NCI-H69 (cell line): Measurements from ENCODE around the gene TMEM134.
A peak's percentile ranks its signal among the peaks of the same experiment; 100 is the strongest.

ENCODE experiments used
- DNase-seq: peaks from one replicate; lab custom pipeline; 2025; lab: John Stamatoyannopoulos, UW

Gene TMEM134

DNA sequence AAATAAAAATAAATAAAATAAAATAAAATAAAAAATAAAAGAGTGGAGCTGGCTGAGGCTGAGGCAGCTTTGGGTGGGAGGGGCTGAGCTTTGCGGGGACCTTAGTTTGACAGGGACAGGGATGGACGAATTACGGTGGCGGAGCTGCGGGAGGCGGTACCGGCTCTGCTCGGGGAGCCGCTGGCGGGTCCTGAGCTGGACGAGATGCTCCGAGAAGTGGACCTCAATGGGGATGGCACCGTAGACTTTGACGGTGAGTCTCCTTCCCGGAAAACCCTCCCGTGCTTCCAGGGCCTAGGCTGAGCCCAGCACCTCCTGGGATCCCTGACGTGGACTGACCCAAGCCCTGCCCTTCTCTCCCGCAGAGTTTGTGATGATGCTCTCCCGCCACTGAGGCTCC lies 10.8 kb downstream of the TMEM134 start:
- DNase-seq = no peak

GRCh38 chr11:67457453-67457852 lies 11.6 kb downstream of the TMEM134 start:
- no peak for DNase-seq

GRCh38 chr11:67456068-67456705 lies 12.9 kb downstream of the TMEM134 start:
- DNase-seq = no peak

DNA sequence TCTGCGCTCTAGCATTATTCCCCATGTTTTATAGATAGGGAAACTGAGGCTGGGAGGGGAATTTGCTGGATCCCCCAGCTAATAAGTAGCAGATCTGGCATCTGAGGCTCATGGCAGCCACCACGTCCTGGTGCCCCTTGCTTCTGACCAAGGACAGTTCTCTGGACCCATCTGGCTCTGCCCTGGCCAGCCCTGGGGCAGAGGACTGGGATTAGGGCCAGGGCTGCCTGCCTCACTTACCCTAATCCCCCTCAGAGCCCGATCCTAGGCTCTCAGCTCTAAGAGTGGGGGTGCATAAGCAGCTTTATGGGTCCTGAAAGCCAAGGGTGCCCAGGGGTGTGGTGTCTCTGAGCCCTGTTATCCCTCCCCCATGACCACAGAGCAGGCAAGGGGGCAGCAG lies 14.0 kb downstream of the TMEM134 start, which contains the start of gene CABP4:
CABP4 (plus strand) TSS at position 301 of the 400 bp plus-strand sequence; CDS start at position 371, 70 bp downstream.
- no peak for DNase-seq

- DNase-seq = no peak
Observed at GRCh38 chr11:67453816-67454732, 15.0 kb downstream of the TMEM134 start.

GRCh38 chr11:67452141-67452952 lies 16.7 kb downstream of the TMEM134 start, which contains the start of gene GPR152:
TSS of gene GPR152 (minus strand) at chr11:67452729. CDS start at chr11:67452724, 5 bp downstream.
- peak; percentile 68 for DNase-seq

DNA sequence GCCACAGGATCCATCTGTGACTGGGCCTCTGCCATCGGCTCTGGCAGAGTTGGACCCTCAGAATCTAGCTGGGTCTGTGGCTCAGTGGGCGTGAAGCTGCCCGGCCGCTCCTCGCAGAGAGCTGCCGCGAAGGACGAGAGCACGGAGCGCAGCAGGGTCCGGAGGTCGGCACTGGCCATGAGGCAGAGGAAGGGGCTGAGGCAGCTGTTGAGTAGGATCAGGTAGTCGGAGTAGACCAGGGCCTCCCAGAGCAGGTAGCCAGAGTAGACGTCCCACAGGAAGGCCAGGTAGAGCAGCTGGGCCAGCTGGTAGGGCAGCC lies 17.4 kb downstream of the TMEM134 start:
- DNase-seq = no peak

GRCh38 chr11:67450796-67451657 lies 18.0 kb downstream of the TMEM134 start:
- DNase-seq = no peak

- DNase-seq = no peak
Observed at GRCh38 chr11:67449116-67449844, 19.8 kb downstream of the TMEM134 start.

DNA sequence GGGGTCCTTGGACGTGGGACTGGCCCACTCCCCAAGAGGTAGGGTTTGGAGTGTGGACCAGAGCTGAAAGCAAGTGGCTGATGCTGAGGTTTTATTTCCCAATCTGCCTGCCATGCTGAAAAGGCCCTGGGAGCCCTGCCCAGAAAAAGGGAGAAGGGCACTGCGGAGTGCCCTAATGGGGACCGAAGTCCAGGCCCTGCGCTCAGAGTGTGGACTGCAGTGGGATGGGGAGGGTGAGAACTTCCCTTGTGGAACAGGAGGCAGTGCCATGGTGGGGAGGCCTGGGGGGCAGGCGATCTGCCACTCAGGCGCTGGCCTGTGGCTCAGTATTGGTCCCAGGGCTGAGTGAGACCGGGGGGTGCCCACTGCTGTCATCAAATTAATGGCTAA lies 20.8 kb downstream of the TMEM134 start:
- DNase-seq = no peak

DNA sequence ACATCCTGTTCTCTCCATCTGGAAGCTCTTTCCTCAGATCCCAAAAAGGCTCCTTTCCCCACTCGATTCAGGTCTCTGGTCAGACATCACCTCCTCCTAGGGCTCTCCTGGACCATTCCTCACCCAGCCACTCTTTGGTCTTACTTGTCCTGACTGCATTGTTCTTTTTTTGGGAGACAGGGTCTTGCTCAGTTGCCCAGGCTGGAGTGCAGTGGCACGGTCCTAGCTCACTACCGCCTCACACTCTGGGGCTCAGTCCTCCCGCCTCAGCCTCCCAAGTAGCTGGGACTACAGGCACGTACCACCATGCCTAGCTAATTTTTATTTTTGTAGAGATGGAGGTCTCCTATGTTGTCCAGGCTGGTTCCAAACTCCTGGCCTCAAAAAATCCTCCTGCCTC lies 23.5 kb downstream of the TMEM134 start:
- no peak for DNase-seq

GRCh38 chr11:67442504-67443404 lies 26.3 kb downstream of the TMEM134 start:
- DNase-seq = peak; percentile 40

DNA sequence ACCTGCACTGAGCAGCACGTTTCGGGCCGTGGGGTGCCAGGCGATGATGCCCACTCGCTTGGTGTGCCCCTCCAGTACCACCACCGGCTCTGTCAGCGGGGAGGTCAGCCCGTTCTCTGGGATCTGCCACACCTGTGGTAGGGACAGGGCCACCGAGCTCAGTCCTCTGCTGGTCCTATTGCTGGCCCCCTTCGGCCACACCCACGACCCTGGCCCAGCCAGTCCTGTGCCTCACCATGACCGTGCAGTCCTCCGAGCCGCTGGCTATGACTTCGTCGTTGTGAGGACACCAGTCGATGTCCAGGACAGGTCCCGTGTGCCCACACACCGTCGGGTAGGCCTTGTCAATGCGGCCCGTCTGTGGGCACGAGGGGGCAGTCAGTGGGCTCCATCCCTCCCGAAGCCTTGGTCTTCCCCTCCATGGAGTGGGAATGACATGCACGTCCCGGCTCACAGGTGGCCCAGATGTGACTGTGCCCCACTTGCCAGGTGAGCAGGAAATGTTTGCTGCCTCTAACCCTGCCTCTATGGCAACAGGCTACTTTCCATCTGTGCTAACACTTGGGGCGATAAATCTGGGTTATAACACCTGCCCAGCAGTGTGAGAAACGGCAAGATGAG lies 27.2 kb downstream of the TMEM134 start:
- DNase-seq = no peak

DNA sequence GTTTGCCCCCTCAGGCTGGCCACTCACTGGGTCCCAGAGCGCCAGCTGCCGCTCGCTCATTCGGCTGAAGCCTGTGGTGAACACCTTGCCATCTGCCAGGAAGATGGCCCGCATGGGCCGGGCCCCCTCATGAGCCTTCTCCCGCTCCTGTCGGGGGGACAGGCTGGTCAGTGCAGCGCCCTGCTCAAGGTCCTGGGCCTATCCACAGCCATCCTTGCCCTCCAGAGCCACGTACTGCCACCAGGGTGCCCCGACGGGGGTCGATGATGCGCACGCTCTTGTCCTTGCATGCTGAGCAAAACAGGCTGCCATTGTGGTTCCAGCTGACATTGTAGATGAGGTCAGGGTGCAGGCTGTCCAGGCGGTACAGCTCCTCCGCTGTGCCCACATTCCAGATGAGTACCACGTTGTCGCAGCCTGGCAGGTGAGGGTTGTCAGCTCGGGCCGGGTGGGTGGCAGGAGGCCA lies 27.9 kb downstream of the TMEM134 start:
- DNase-seq = no peak

- no peak for DNase-seq
Observed at GRCh38 chr11:67440229-67441097, 28.6 kb downstream of the TMEM134 start.

- DNase-seq = peak; percentile 19
Observed at GRCh38 chr11:67439321-67440228, 29.5 kb downstream of the TMEM134 start.
